GM12878 (cell line): Measurements from ENCODE around the gene MZB1. TPM values are rescaled to one million over a fixed set of nuclear protein-coding genes. Genes with fewer than 3 reads are reported as not detected.

ENCODE experiments used
- BCL11A ChIP-seq: IDR thresholded peaks from 2 replicates; pipeline ENCODE4 v1.6.1; 2011; ENCODE audit warnings: low read depth, low read length
- BMI1 ChIP-seq: fragments of 450-650 bp; IDR thresholded peaks from 2 replicates; pipeline ENCODE4 v1.6.1; 2016; ENCODE audit warnings: mild to moderate bottlenecking, moderate library complexity, borderline replicate concordance
- E2F4 ChIP-seq: IDR thresholded peaks from 2 replicates; pipeline ENCODE4 v1.6.1; 2012; ENCODE audit warnings: low read depth, low read length, improper control_type of control experiment
- E2F8 ChIP-seq: fragments of 450-650 bp; IDR thresholded peaks from 2 replicates; pipeline ENCODE4 v1.6.1; 2018; ENCODE audit warnings: mild to moderate bottlenecking, low read depth, moderate library complexity; ENCODE audit not compliant: partially characterized antibody
- ESRRA ChIP-seq: IDR thresholded peaks from 2 replicates; pipeline ENCODE4 v1.6.1; 2012; ENCODE audit warnings: mild to moderate bottlenecking, low read length, improper control_type of control experiment
- HCFC1 ChIP-seq: fragments of 150-350 bp; IDR thresholded peaks from 2 replicates; pipeline ENCODE4 v1.6.1; 2014; ENCODE audit warnings: low read length
- IKZF1 ChIP-seq: fragments of 450-650 bp; conservative IDR thresholded peaks from 2 replicates; pipeline ENCODE4 v1.6.1; 2017; ENCODE audit warnings: antibody characterized with exemption, mild to moderate bottlenecking
- MTA3 ChIP-seq: IDR thresholded peaks from 2 replicates; pipeline ENCODE4 v1.6.1; 2012; ENCODE audit warnings: low read length, inconsistent platforms, borderline replicate concordance
- MYB ChIP-seq: fragments of 150-350 bp; IDR thresholded peaks from 2 replicates; pipeline ENCODE4 v1.6.1; 2014; ENCODE audit warnings: mild to moderate bottlenecking, low read depth, low read length, borderline replicate concordance
- NFXL1 ChIP-seq: fragments of 450-650 bp; IDR thresholded peaks from 2 replicates; pipeline ENCODE4 v1.6.1; 2017; ENCODE audit warnings: antibody characterized with exemption, mild to moderate bottlenecking, borderline replicate concordance
- PAX5 ChIP-seq: IDR thresholded peaks from 2 replicates; pipeline ENCODE4 v1.6.1; 2011; ENCODE audit warnings: low read depth, low read length, borderline replicate concordance
- PAX8 ChIP-seq: fragments of 450-650 bp; IDR thresholded peaks from 2 replicates; pipeline ENCODE4 v1.6.1; 2017; ENCODE audit warnings: mild to moderate bottlenecking, moderate library complexity
- POLR2AphosphoS2 ChIP-seq: IDR thresholded peaks from 2 replicates; pipeline ENCODE4 v1.6.1; 2011; ENCODE audit warnings: low read depth, mild to moderate bottlenecking, low read length, improper control_type of control experiment, moderate library complexity
- RB1 ChIP-seq: fragments of 450-650 bp; formaldehyde crosslinking; IDR thresholded peaks from 2 replicates; pipeline ENCODE4 v1.6.1; 2017; ENCODE audit warnings: mild to moderate bottlenecking, borderline replicate concordance
- SMARCA5 ChIP-seq: fragments of 450-650 bp; IDR thresholded peaks from 2 replicates; pipeline ENCODE4 v1.6.1; 2017; ENCODE audit warnings: mild to moderate bottlenecking
- SMC3 ChIP-seq: IDR thresholded peaks from 2 replicates; pipeline ENCODE4 v1.6.1; 2011; ENCODE audit warnings: low read length, improper control_type of control experiment, borderline replicate concordance
- SREBF2 ChIP-seq: IDR thresholded peaks from 2 replicates; pipeline ENCODE4 v1.6.1; 2012; ENCODE audit warnings: mild to moderate bottlenecking, low read length
- SUPT20H ChIP-seq: IDR thresholded peaks from 2 replicates; pipeline ENCODE4 v1.6.1; 2011; ENCODE audit warnings: low read depth, mild to moderate bottlenecking, low read length, moderate library complexity, borderline replicate concordance; ENCODE audit not compliant: control insufficient read depth
- ZBTB33 ChIP-seq: fragments of 450-650 bp; IDR thresholded peaks from 2 replicates; pipeline ENCODE4 v1.6.1; 2017; ENCODE audit warnings: mild to moderate bottlenecking
- ZBTB40 ChIP-seq: fragments of 450-650 bp; IDR thresholded peaks from 2 replicates; pipeline ENCODE4 v1.6.1; 2016; ENCODE audit warnings: mild to moderate bottlenecking, moderate library complexity, borderline replicate concordance
- ZNF207 ChIP-seq: fragments of 450-650 bp; IDR thresholded peaks from 2 replicates; pipeline ENCODE4 v1.6.1; 2014; ENCODE audit warnings: antibody characterized with exemption, mild to moderate bottlenecking, borderline replicate concordance
- polyA plus RNA-seq, 11 experiments: library from polyadenylated mRNA; depleted of rRNA in 4 of 11; unstranded in 6 of 11; stranded (reverse) in 5 of 11; fragments of >200 nt; fragmentation: Nextera tagmentation in 4 of 11; fragmentation: Illumina TruSeq in 1 of 11; extraction: Ambion mirVana in 4 of 11; extraction: Trizol in 1 of 11; gene quantifications; 1 replicate in 1 of 11; 2 replicates in 10 of 11; pipeline versions ENCODE4 v1.2.1 to v1.2.3, GENCODE V29; 2011 to 2016; ENCODE audit warnings: inconsistent platforms in 2 of 11, missing spikeins in 2 of 11, low read depth in 1 of 11
- total RNA-seq, 4 experiments: library from RNA; depleted of rRNA in 3 of 4; stranded (reverse); fragments of >200 nt in 3 of 4; fragmentation: Illumina TruSeq in 1 of 4; extraction: Trizol in 1 of 4; gene quantifications; 2 replicates each; pipeline versions ENCODE4 v1.2.1 to v1.2.3, GENCODE V29; 2013 to 2021

Gene MZB1
- total and polyA plus RNA-seq, 10 of the 15 experiments (the other 5 are each of a cell fraction or from before 2014, with no cell fraction given) = 19.3 to 406 (median 188) TPM

GRCh38 chr5:139341689-139342422, 47.9 kb downstream of the MZB1 start, which contains the start of gene PAIP2 (continued):
- TF ChIP-seq HCFC1 = no peak; the same call in none of the 2 replicates
- no peak for TF ChIP-seq E2F4
- TF ChIP-seq SMC3 = peak; percentile 60
- TF ChIP-seq SUPT20H = no peak
- TF ChIP-seq BMI1 = no peak
- no peak for TF ChIP-seq ESRRA
- TF ChIP-seq RB1 = peak; percentile 84; the same call in 1 of the 2 replicates
- TF ChIP-seq ZNF207 = peak; percentile 53; the same call in 1 of the 2 replicates
- TF ChIP-seq MYB = no peak
- TF ChIP-seq SMARCA5 = peak; percentile 63
- TF ChIP-seq PAX8 = 0 out of 2 replicates have a peak, but pooled peaks have one; percentile 30
- TF ChIP-seq NFXL1 = no peak
- TF ChIP-seq BCL11A = peak; percentile 19; the same call in 1 of the 2 replicates
- no peak; the same call in 1 of the 2 replicates for TF ChIP-seq MTA3
- TF ChIP-seq POLR2AphosphoS2 = peak; percentile 80
- peak; percentile 86 for TF ChIP-seq ZBTB40
- TF ChIP-seq SREBF2 = no peak
- peak; percentile 73 for TF ChIP-seq E2F8
- no peak for TF ChIP-seq PAX5
- peak; percentile 81 for TF ChIP-seq IKZF1
- no peak for TF ChIP-seq ZBTB33
